ENCODE results near the gene CNN2.
"Not testable (repeated sequence)": the region's sequence is repeated elsewhere in the genome, so short reads cannot be mapped to it uniquely, and the experiment has no call there.

The CNN2 gene

GRCh38 chr19:1010586-1011510, 15.6 kb upstream of the CNN2 start:
- no peak for DNase-seq (ENCODE audit: low spot score)

DNA sequence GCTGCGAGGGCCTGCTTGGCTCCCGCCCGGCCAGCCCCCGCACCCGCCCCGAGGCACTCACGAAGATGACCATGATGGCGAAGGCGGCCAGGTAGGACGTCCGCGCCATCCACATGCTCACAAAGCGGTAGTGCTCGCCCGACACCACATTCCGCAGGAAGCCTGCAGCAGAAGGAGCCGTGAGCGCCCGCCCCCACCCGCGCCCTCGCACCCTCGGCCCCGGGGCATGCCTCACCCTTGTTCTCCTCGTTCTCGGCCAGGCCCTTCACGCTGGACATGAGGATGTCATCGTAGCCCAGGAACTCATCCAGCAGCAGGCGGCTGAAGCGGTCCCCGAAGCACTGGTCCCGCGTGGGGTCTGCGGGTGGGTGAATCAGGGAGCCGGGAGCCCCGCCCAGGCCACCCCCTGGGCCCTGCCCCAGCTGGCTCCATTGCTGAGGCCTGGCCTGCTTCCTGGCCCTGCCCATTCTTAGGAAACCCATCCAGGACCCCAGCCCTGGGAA, 14.5 kb upstream of the CNN2 start:
- DNase-seq (ENCODE audit: low spot score), result no peak

DNA sequence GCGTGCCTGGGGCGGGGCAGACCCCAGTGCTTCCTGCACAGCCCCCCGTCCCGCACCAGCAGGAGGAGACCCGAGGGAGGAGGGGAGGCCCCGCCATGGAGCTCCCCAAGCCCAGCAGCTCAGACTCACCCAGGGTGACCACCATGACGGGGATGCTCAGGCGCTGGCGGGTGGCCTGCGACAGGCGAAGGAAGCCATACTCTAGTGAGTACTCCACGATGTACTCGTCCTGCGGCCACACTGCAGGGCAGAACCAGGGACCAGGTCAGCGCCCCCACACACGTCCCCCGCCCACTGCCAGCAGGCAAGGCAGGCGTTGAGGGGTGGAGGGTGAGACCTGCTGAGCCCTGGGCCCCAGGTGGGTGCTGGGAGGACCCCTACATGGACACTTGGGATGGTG, 14.1 kb upstream of the CNN2 start:
- no peak for DNase-seq (ENCODE audit: low spot score)

GRCh38 chr19:1013218-1013617, 13.2 kb upstream of the CNN2 start:
- no peak for DNase-seq (ENCODE audit: low spot score)

- DNase-seq (ENCODE audit: low spot score), result no peak
Measured at GRCh38 chr19:1014161-1015060, 12.0 kb upstream of the CNN2 start.

DNA sequence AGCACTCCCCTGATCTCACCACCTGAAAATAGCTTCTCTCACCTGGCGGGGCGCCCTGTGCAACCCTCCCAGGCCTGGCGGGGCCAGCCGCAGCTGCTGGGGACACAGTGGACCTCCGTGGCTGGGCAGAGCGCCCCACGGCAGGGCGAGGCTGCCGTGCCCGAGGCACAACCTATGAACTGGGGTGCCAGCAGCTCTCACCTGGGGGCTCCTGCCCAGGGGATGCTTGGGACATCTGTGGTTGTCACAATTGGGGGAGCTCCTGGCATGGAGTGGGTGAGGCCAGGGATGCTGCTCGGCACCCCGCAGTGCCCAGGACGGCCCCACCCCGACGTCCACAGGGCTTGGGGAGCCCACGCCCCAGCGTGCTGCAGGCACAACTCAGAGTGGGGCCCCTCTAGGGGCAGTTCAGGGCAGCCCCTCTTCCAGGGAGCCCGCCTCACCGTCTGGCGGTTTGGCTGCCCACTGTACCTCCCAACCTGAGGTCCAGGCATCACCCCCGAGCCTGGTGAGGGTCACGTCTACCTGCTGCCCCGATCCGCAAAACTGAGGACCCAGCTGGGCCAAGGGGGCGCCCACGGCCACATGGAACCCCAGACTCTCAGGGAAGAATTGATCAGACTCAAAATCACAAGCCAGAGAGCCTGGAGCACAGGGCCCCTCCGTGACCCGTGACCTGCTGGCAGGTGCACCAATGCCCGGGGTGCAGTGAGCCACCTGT, 11.2 kb upstream of the CNN2 start:
- DNase-seq (ENCODE audit: low spot score), result no peak

DNA sequence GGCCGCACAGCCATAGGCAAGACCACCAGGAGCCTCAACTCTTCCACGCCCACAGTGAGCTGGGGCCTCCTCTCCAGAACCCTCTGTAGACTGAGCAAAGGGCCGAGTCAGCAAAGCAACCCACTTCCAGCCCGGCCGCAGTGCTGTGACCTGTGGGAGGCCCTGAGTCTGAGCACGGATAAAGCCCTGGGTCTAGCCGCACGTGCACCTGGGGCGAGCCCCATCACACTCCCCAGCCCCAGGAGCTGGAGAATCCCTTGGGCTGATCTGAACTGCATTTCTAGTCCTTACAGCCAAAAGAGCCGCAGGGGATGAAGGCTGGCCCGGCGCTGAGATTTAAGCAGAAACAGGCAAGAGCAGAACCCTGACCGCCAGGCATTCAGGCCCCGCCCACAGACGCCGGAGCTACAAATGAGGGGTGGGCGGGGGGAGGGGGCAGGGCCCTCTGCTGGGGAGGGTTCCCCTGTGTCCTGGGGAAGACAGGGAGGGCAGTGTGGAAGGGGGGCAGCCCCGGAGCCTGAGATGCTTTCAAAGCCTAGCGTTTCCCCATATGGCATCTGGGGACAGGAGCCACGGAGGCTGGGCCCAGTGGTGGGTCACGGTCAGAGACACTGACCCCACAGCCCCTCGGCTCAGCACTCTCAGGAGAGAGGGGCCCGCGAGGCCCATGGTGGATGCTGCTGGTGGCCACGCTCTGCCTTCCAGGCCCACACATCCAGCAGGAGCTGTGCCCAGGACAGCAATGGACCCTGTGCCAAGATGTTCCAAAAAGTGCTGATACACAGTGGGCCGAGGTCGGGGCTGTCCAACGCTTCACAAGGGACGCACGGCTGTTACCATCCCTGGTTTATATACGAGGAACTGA, 10.4 kb upstream of the CNN2 start:
- DNase-seq (ENCODE audit: low spot score), result no peak

DNA sequence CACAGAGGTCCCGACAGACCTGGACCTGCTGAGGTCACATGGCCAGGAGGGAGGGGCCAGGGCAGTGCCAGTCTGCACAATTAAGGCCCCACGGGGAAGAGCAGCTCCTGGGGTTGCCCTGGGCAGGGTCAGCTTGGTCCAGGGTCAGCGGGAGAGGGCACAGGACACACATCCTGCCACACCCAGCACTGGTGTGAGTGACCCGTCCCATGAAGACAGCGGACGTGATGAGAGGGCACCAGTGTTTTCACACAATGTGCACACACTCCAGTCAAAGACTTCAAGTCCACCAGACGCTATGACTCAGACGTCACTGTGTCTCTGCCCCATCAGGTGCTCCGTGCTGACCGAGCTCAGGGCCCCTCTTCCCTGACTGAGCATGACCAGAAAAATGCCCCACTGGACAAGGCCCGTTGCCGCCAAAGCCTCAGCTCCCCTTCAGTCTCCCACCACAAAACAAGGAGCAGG, 9.7 kb upstream of the CNN2 start:
- DNase-seq (ENCODE audit: low spot score), result no peak

DNA sequence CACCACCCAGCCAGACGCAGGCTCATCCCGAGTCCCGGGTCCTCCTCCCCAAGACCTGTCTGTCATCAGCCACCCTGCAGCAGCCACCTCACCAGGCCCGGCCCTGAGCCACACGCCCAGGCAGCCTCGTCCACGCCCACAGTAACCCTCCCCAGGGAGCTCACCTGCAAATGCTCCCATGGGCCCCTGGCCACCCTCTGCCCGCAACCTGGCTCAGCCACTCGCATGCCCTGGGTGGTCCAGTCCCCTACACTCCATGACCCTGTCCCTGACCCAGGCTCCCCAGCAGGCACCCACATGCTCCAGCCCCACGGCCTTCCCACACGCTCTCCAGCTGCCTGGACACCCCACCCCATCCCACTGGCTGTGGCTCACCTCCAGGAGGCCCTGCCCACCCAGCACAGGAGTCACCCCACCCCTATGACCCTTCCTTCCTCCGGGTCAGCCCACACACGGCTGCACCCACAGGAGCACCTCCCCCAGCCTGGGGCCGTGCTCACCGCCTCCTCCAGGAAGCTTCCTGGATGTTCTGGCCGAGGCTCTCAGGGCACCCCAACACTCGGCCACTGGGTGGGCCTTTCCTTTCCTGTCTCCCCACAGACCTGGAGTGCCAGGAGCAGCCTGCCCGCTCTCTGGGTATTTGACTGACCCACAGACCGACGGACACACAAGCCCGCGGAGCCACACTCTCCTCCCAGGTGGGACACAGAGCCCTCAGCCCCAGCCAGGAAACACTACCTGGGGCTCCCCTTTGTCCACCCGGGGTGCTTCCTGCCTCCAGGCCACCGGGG, 9.1 kb upstream of the CNN2 start:
- no peak for DNase-seq (ENCODE audit: low spot score)

GRCh38 chr19:1017906-1018305, 8.5 kb upstream of the CNN2 start:
- DNase-seq (ENCODE audit: low spot score), result no peak

DNA sequence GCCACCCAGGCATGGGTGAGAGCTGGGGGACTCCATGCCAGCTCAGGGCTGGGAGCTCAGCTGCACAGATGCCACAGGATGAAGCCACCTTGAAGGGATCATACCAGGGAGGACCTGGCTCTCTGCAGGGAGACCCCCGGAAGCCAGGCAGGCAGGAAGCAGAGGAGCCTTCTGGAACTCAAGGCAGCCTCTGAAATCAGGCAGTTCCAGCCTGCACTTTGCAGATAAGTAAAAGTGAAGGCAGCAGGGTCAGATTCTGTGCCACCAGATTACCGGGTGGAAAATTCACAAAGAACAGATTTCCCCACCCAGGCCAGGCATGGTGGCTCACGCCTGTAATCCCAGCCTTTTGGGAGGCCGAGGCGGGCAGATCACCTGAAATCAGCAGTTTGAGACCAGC, 8.0 kb upstream of the CNN2 start:
- no peak for DNase-seq (ENCODE audit: low spot score)

DNA sequence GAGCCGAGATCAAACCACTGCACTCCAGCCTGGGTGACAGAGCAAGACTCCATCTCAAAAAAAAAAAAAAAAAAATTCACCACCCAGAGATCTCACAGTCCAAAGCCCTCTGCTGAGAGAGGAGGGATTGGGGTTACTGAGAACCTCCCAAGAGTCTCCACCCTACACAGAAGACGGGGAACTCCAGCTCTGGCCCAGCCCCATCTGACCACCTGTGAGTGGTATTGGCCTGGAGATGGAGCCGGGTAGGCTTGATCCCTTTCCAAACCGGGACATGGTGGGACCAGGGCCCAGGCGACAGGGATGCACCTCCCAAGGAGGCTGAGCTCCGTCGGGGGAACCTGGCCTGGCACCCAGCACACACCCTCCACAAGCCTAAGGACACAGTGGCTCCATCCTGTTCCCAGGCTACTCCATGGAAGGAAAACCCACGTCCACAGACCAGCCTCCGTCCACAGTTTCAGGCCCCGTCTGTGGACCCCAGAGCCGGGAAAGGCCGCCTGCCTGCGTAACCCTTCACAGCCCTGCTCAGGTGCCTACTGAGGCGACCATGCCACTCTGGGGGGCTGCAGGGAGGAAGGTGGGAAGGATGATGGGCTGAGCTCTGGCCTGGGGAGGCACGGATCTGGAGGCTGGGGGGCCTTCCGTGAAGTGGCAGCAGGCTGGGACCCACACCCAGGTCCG, 7.3 kb upstream of the CNN2 start:
- DNase-seq (ENCODE audit: low spot score), result no peak

DNA sequence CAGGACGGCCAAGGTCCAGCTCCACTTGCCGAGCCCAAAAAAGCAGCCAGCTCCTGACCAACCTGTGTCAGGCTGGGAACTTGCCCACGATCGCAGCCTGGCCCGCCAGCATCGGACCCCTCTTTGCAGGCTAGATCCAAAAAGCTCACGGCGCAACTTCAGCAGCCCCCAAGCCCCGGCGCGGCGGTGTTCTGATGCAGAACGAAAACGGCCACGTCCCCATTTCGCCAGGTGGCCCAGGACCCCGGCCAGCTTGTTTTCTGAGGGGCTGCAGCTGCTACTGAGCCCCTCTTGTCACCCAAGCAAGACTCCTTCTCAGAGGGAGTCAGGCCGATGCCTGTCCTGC, 6.8 kb upstream of the CNN2 start:
- no peak for DNase-seq (ENCODE audit: low spot score)

GRCh38 chr19:1019980-1020867, 6.2 kb upstream of the CNN2 start:
- peak; percentile 47 for DNase-seq (ENCODE audit: low spot score)

DNA sequence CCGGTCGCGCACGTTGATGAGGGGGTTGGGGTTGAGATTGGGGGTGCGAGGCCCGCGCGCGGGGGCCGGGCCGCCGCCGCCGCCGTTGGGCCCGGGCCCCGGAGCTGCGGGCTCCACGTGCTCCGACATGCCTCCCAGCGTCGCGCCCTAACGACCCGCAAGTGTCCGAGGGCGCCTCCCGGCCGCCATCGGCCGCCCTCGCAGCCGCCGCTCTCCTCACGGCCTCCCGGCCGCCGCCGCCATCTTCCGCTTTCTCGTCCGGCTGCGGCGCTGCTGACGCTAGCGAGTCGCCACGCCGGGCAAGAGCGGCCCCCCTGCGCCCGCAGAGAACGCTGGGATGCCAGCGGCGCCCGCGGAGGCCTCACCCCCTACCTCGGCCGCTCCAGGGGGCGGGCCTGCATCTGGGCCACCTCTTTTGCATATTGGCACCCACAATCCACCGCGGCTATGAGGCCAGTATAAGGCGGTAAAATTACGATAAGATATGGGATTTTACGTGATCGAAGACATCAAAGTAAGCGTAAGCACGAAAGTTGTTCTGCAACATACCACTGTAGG, 5.5 kb upstream of the CNN2 start, which contains the start of gene TMEM259:
TSS of gene TMEM259 (minus strand) at position 256 of the 558 bp plus-strand sequence. CDS start at position 129, 127 bp downstream.
- peak; percentile 97 for DNase-seq (ENCODE audit: low spot score)

DNA sequence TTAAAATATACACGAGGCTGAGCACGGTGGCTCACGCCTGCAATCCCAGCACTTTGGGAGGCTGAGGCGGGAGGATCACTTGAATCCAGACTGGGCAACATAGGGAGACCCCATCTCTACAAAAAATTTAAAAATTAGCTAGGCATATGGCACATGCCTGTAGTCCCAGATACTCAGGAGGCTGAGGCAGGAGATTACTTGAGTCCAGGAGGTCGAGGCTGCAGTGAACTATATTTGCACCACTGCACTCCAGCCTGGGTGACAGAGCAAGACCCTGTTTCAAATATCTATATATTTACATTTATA, 2.6 kb upstream of the CNN2 start:
- not testable (repeated sequence) for DNase-seq (ENCODE audit: low spot score)

- DNase-seq (ENCODE audit: low spot score), result not testable (repeated sequence)
Measured at GRCh38 chr19:1025080-1025479, 1.3 kb upstream of the CNN2 start.

All from NAMALWA (cell line).